ENCODE results near the gene TMEM161A.
"Not testable (repeated sequence)": the region's sequence is repeated elsewhere in the genome, so short reads cannot be mapped to it uniquely, and the experiment has no call there.

The TMEM161A gene

GRCh38 chr19:19138109-19138981 is at the start of gene TMEM161A:
Gene TMEM161A (minus strand): TSS chr19:19138478. CDS start chr19:19138428, 50 bp downstream.
- Histone ChIP-seq H3K27me3 (ENCODE audit: control insufficient read depth, insufficient read depth, low read length) (no peaks in the 10 kb centered on the region), H3K9ac (ENCODE audit: low read length) (peak within 1 kb of the TSS; percentile 72)

DNA sequence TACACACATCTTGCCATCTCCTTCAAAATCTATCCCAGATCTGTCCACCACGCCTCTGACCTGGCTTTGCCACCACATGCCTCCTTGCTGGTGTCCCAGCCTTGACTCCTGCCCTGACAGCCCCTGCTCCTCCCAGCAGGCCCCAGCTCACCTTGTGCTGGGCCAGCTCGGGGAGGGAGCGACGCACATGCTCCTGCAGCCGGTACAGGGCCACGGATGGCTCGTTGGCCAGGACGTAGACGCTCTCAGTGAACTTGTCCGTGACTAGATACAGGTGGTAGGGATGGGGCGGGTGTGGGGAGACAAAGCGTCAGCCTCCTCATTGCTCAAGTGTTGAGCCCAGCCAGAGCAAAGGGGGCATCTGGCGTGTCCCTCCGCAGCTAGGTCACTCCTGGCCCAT is 48.5 kb upstream of the TMEM161A start:
- H3K36me3 ChIP-seq (ENCODE audit: control insufficient read depth, insufficient read depth, low read length), result peaks cover 9% of the 10 kb centered on the region
- no peaks in the 10 kb centered on the region for H3K27me3 ChIP-seq (ENCODE audit: control insufficient read depth, insufficient read depth, low read length)
- H3K4me1 ChIP-seq (ENCODE audit: control insufficient read depth, insufficient read depth, low read length), result peaks cover 17% of the 10 kb centered on the region
- no peak overlapping the region for H3K27ac ChIP-seq (ENCODE audit: low read depth, low read length)
- no peak overlapping the region for H3K4me3 ChIP-seq (ENCODE audit: low read length)
- H3K9ac ChIP-seq (ENCODE audit: low read length), result no peak overlapping the region

More at GRCh38 chr19:19138109-19138981, at the start of gene TMEM161A:
- Histone ChIP-seq H3K4me3 (ENCODE audit: low read length) (peak within 1 kb of the TSS; percentile 89), H3K36me3 (ENCODE audit: control insufficient read depth, insufficient read depth, low read length) (no peaks in the 10 kb centered on the region), H3K27ac (ENCODE audit: low read depth, low read length) (peak within 1 kb of the TSS; percentile 77), H3K4me1 (ENCODE audit: control insufficient read depth, insufficient read depth, low read length) (peaks cover 4% of the 10 kb centered on the region)

DNA sequence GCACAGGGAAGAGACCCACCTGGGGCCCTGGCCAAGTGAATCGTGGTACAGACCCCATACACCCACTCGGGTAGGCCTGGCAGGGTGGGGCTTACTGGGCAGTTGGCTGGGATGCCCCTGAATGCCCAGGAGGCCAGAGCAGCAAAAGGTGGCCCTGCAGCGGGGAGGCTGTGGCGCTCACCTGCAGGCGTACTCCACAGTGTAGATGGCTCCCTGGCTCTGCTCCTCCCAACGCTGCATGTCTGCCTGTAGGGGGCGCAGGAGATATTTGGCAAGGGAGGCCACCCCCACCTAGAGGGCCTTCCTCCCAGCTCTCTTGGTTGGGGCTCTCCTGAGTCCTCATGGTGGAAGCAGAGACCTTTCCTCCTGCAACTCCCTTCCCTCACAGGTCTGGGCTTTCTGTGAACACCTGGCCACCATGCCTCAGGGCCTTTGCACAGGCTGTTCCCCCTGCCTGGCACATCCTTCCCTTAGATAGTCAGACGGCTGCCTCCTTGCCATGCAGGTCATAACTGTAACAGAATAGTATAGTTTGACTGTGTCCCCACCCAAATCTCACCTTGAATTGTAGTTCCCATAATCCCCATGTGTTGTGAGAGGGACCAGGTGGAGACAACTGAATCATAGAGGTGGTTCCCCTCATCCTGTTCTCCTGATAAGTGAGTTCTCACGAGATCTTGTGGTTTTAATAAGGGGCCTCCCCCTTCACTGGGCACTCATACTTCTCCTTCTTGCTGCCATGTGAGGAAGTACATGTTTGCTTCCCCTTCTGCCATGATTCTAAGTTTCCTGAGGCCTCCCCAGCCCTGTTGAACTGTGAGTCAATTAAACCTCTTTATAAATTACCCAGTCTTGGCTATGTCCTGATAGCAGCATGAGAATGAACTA is 47.8 kb upstream of the TMEM161A start:
- Histone ChIP-seq H3K4me1 (ENCODE audit: control insufficient read depth, insufficient read depth, low read length) (peaks cover 15% of the 10 kb centered on the region), H3K9ac (ENCODE audit: low read length) (no peak overlapping the region), H3K27me3 (ENCODE audit: control insufficient read depth, insufficient read depth, low read length) (no peaks in the 10 kb centered on the region), H3K36me3 (ENCODE audit: control insufficient read depth, insufficient read depth, low read length) (peaks cover 9% of the 10 kb centered on the region), H3K27ac (ENCODE audit: low read depth, low read length) (no peak overlapping the region), H3K4me3 (ENCODE audit: low read length) (no peak overlapping the region)

GRCh38 chr19:19181488-19181998 is 43.3 kb upstream of the TMEM161A start:
- Histone ChIP-seq H3K27me3 (ENCODE audit: control insufficient read depth, insufficient read depth, low read length) (no peaks in the 10 kb centered on the region), H3K4me3 (ENCODE audit: low read length) (no peak overlapping the region), H3K36me3 (ENCODE audit: control insufficient read depth, insufficient read depth, low read length) (peaks cover 20% of the 10 kb centered on the region), H3K27ac (ENCODE audit: low read depth, low read length) (no peak overlapping the region), H3K4me1 (ENCODE audit: control insufficient read depth, insufficient read depth, low read length) (no peaks in the 10 kb centered on the region), H3K9ac (ENCODE audit: low read length) (no peak overlapping the region)

DNA sequence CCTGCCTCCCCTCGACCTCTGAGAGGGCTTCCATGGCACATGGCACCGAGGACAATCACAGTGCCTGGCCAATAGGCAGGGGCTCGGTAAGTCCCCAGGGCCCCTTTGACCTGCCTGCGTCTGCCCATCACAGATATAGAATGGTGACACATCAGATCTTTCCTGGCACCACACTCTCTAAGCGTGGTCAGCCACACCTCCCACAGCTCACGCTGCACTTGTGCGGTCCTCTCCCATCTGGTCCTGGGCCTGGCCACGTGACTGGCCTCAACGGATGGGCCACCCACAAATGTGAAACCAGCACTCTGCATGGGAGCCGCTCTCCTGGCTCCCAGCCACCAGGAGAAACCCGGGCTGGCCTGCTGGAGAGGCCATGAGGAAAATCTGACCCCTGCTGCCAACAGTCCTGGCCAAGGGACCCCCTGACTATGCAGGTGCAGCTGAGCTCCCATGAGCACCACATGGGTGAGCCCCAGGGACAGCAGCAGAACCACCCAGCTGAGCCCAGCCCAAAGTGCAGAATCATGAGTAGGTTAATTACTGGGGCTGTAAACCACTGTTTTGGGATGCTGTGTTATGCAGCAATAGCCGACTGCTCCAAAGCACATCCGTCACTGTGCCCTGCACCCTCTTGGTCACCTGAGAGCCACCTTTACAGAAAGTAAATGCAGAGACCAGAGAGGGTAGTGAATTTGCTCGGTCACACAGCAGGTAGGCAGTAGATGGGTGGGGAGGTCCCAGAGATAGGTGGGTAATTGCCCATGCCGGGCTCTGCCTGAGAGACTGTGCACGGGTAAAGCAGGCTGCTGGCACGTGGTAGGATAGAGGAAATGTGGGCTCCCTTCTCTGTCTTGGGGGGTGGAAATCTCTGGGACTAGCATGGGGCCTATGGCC is 41.5 kb upstream of the TMEM161A start:
- no peak overlapping the region for H3K27ac ChIP-seq (ENCODE audit: low read depth, low read length)
- H3K36me3 ChIP-seq (ENCODE audit: control insufficient read depth, insufficient read depth, low read length), result peaks cover 21% of the 10 kb centered on the region
- H3K9ac ChIP-seq (ENCODE audit: low read length), result no peak overlapping the region
- H3K4me1 ChIP-seq (ENCODE audit: control insufficient read depth, insufficient read depth, low read length), result no peaks in the 10 kb centered on the region
- H3K4me3 ChIP-seq (ENCODE audit: low read length), result no peak overlapping the region
- H3K27me3 ChIP-seq (ENCODE audit: control insufficient read depth, insufficient read depth, low read length), result no peaks in the 10 kb centered on the region

DNA sequence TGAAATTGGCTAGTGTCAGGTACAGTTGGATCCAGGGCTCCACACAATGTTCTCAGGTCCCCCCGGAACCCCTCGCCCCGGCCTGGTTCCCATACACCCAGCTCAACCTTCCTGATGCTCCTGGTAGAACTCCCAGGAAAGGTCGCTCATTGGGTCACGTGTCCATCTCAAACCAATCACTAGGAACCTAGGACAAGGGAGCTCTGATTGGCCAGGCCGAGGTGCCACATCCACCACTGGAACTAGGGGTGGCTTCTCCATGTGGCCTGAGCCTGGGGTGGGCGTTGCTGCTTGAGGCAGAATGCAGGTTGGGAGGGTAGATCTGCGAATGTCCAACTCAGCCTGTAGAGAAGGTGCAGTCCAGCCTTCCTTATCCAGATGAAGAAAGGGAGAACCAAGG is 38.7 kb upstream of the TMEM161A start:
- H3K36me3 ChIP-seq (ENCODE audit: control insufficient read depth, insufficient read depth, low read length), result peaks cover 13% of the 10 kb centered on the region
- no peaks in the 10 kb centered on the region for H3K27me3 ChIP-seq (ENCODE audit: control insufficient read depth, insufficient read depth, low read length)
- no peaks in the 10 kb centered on the region for H3K4me1 ChIP-seq (ENCODE audit: control insufficient read depth, insufficient read depth, low read length)
- H3K27ac ChIP-seq (ENCODE audit: low read depth, low read length), result no peak overlapping the region
- H3K4me3 ChIP-seq (ENCODE audit: low read length), result no peak overlapping the region
- H3K9ac ChIP-seq (ENCODE audit: low read length), result no peak overlapping the region

- H3K36me3 ChIP-seq (ENCODE audit: control insufficient read depth, insufficient read depth, low read length); H3K27ac ChIP-seq (ENCODE audit: low read depth, low read length): not testable (repeated sequence)
Observed at GRCh38 chr19:19173243-19173642, 35.0 kb upstream of the TMEM161A start.

GRCh38 chr19:19171821-19172532 is 33.7 kb upstream of the TMEM161A start:
- Histone ChIP-seq H3K9ac (ENCODE audit: low read length) (no peak overlapping the region), H3K27ac (ENCODE audit: low read depth, low read length) (no peak overlapping the region), H3K4me3 (ENCODE audit: low read length) (no peak overlapping the region), H3K36me3 (ENCODE audit: control insufficient read depth, insufficient read depth, low read length) (peaks cover 2% of the 10 kb centered on the region), H3K4me1 (ENCODE audit: control insufficient read depth, insufficient read depth, low read length) (no peaks in the 10 kb centered on the region), H3K27me3 (ENCODE audit: control insufficient read depth, insufficient read depth, low read length) (no peaks in the 10 kb centered on the region)

More at GRCh38 chr19:19173243-19173642, 35.0 kb upstream of the TMEM161A start:
- not testable (repeated sequence) for H3K4me3 ChIP-seq (ENCODE audit: low read length); H3K9ac ChIP-seq (ENCODE audit: low read length); H3K4me1 ChIP-seq (ENCODE audit: control insufficient read depth, insufficient read depth, low read length); H3K27me3 ChIP-seq (ENCODE audit: control insufficient read depth, insufficient read depth, low read length)

DNA sequence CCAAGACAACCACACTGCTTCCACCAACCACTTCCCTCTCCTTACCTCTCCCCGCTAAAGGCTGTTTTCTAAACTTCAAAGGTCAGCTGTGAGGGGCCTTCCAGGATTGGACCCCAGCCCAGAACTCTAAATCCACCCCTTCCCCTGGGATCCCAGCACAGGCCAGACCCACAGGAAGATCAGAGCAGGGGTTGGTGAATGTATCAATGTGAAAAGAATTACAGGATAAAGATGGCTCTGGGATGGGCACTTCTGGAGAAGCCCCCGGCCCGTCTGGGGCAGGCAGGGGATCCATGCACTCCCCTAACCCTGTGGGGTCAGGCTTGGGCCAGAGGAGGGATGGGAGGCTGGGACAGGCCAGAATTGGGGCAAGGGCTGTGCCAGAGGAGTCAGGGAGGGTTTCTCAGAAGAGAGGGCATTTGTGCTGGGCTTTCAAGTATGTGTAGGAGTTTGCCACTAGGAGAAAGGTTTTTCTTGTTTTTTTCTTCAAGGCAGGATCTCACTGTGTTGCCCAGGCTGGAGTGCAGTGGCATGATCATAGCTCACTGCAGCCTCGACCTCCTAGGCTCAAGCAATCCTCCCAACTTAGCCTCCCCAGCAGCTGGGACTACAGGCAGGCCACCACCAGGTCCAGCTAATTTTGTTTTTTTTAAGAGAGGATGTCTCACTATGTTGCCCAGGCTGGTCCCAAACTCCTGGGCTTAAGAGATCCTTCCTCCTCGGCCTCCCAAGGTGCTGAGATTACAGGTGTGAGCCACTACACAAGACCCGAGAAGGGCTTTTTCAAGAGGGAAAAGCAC is 32.8 kb upstream of the TMEM161A start:
- H3K9ac ChIP-seq (ENCODE audit: low read length), result no peak overlapping the region
- H3K27ac ChIP-seq (ENCODE audit: low read depth, low read length), result no peak overlapping the region

DNA sequence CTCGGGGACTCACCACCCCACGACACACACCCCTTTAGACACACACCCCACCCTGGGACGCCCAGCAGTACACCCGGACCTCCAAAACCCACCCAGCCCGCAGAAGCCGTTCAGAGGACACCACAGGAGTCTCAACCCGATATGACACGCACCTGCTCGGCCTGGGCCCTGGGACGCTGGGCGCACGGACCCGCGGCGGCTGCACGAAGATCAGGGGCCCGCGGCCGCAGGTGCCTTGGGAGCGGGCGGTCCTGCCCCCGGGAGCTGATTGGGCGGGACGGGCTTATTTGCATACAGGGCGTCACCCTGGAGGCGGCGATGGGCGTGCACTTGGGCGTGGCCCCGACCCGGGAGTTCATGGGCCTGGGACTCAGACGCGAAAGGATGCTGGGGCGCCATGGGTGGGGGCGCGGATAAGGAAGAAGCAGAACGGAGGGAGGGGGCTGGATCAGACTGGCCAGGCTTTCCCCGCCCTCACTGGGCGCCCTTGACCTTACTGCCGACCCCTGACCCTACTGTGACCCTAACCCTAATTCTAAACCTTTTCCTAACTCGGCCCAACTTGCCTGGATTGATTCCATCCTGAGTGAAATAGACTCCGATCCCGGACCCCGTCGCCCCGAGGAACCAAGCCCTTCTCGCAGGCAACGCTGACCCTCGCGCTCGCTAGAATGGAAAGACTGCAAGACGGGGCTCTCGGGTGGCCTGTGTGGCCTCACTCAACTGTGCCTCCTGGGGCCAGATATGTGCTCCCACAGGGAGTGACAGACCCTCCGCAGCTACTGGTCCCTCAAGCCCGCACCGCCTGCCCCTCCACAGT is 32.0 kb upstream of the TMEM161A start, which contains the start of gene MEF2B:
Gene MEF2B, minus strand, starts transcription at position 211 of the 820 bp plus-strand sequence. CDS start 19,528 bp downstream, outside the sequence.
- Histone ChIP-seq H3K27ac (ENCODE audit: low read depth, low read length) (no peak within 1 kb of the TSS), H3K4me3 (ENCODE audit: low read length) (peak within 1 kb of the TSS; percentile 53), H3K27me3 (ENCODE audit: control insufficient read depth, insufficient read depth, low read length) (no peaks in the 10 kb centered on the region), H3K36me3 (ENCODE audit: control insufficient read depth, insufficient read depth, low read length) (no peaks in the 10 kb centered on the region), H3K9ac (ENCODE audit: low read length) (no peak within 1 kb of the TSS), H3K4me1 (ENCODE audit: control insufficient read depth, insufficient read depth, low read length) (no peaks in the 10 kb centered on the region)

More for the DNA sequence above, 32.8 kb upstream of the TMEM161A start:
- Histone ChIP-seq H3K4me3 (ENCODE audit: low read length) (no peak overlapping the region), H3K4me1 (ENCODE audit: control insufficient read depth, insufficient read depth, low read length) (no peaks in the 10 kb centered on the region), H3K36me3 (ENCODE audit: control insufficient read depth, insufficient read depth, low read length) (no peaks in the 10 kb centered on the region), H3K27me3 (ENCODE audit: control insufficient read depth, insufficient read depth, low read length) (no peaks in the 10 kb centered on the region)

Measured in rectal smooth muscle tissue (tissue), 1 donor.